ENCODE measurements around the gene IGF1R.

Gene IGF1R

DNA sequence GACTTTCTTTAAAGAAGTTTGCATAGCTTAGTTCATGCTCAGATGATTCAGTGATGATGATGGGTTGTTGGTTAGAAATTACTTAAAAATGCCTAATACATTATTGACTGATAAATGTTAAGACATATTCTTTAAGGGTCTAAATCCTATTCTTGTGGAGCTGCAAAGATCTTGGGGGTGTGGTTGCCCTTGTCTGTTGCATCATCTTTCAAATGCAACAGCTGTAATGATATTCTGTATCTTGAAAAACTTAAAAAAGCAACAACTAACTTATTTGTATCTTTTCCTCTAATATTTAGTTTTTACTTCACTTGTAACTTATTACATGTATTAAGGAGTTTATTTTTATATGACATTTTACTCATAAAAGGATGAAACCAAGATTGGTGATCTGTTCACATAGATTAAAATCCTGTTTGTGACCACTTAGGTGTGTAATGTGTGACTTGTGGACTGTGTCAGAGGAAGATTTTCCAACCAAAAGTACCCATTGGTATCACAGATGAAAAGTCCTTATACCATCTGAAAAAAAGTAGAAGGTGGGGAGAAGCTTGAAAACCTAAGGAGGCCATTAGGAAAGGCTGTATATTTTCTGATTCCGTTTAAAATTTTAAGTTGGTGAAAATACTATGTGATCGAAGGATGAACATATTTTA is 142.8 kb downstream of the IGF1R start:
- DNase-seq (ENCODE audit: low read depth) = no peak
- H3K4me3 ChIP-seq (ENCODE audit: low read length) = no peak overlapping the region
- TF ChIP-seq, protein P1, sequence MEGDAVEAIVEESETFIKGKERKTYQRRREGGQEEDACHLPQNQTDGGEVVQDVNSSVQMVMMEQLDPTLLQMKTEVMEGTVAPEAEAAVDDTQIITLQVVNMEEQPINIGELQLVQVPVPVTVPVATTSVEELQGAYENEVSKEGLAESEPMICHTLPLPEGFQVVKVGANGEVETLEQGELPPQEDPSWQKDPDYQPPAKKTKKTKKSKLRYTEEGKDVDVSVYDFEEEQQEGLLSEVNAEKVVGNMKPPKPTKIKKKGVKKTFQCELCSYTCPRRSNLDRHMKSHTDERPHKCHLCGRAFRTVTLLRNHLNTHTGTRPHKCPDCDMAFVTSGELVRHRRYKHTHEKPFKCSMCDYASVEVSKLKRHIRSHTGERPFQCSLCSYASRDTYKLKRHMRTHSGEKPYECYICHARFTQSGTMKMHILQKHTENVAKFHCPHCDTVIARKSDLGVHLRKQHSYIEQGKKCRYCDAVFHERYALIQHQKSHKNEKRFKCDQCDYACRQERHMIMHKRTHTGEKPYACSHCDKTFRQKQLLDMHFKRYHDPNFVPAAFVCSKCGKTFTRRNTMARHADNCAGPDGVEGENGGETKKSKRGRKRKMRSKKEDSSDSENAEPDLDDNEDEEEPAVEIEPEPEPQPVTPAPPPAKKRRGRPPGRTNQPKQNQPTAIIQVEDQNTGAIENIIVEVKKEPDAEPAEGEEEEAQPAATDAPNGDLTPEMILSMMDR (conservative IDR thresholded peaks at IDR 0.05; ENCODE audit: low read depth, low read length) = no peak

DNA sequence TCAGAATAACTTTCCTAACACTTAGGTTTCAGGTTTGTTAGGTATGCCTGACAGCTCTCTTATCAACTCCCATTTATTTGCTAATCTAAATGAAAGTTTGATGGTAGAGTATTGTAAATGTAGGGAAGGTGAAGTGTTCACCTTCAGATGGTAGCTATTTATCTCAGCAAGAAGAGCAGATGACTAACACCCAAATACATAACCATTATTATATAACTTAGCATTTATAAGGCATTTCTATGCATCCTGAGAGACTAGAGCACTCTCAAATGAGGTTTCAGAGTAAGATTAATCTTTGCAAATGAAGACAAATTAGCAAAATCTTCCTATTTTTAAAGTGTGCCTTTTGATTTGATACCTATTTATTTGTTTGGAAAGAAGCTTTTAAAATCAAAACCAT is 143.8 kb downstream of the IGF1R start:
- no peak overlapping the region for H3K4me3 ChIP-seq (ENCODE audit: low read length)
- TF ChIP-seq, protein P1 (conservative IDR thresholded peaks at IDR 0.05; ENCODE audit: low read depth, low read length) = no peak
- DNase-seq (ENCODE audit: low read depth) = no peak

DNA sequence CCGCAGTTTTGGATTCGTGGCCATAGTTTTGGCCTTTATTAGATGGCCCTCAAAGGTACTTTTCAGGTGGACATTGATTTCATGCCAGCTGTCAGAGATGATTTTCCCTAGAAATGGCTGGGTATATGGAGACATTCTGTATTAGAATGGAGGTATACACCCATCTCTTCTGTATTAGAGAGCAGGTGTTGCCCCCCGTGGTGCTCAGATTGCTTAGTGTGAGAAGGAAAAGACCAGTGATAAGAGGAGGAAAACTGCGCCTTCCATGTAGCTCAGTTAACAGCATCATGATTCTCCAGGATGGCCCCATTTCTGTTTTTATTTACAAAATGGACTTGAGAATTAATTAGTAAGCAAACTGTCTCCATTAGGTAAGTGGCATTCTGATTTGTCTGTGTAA is 145.9 kb downstream of the IGF1R start:
- TF ChIP-seq, protein P1 (conservative IDR thresholded peaks at IDR 0.05; ENCODE audit: low read depth, low read length) = no peak
- no peak for DNase-seq (ENCODE audit: low read depth)
- no peak overlapping the region for H3K4me3 ChIP-seq (ENCODE audit: low read length)

DNA sequence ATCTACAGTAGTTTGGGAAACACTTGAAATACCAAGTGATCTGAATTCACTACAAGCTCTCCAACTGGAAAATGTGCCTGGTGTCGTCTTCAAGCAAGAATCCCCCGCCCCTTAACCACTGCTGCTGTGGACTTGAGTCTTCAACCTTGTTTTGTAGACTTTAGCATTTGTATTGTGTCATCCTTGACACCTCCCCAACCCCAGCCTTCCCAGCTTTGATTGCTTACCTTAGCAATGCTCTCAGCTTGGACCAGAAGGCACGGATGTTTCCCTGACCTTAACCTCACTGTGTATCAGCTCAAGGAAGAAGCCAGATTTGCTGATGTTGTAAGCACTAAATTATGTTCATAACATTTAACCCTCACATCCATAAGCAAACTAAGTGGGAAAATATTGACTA is 146.4 kb downstream of the IGF1R start:
- H3K4me3 ChIP-seq (ENCODE audit: low read length) = no peak overlapping the region
- no peak for DNase-seq (ENCODE audit: low read depth)
- TF ChIP-seq, protein P1 (conservative IDR thresholded peaks at IDR 0.05; ENCODE audit: low read depth, low read length) = no peak

DNA sequence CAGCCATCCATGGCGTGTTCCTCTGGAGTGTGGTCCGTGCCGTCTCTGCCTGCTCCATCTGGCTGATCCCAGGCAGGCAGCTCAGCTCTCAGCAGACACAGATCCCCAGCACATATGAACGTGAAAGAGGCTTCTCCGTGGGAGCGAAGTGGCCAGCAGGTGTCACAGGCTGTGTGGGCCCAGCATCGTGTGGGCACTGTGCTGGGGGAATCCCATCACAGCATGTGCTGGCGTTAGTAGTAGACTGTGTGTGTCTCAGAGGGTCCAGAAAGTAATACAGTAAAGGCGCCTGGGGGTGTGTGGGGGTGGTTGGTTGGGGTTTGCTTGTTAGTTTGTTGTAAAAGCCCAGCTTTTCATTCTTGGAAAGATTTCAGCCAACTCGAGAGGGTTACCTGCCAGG is 147.6 kb downstream of the IGF1R start:
- no peak overlapping the region for H3K4me3 ChIP-seq (ENCODE audit: low read length)
- no peak for DNase-seq (ENCODE audit: low read depth)
- TF ChIP-seq, protein P1 (conservative IDR thresholded peaks at IDR 0.05; ENCODE audit: low read depth, low read length) = no peak

DNA sequence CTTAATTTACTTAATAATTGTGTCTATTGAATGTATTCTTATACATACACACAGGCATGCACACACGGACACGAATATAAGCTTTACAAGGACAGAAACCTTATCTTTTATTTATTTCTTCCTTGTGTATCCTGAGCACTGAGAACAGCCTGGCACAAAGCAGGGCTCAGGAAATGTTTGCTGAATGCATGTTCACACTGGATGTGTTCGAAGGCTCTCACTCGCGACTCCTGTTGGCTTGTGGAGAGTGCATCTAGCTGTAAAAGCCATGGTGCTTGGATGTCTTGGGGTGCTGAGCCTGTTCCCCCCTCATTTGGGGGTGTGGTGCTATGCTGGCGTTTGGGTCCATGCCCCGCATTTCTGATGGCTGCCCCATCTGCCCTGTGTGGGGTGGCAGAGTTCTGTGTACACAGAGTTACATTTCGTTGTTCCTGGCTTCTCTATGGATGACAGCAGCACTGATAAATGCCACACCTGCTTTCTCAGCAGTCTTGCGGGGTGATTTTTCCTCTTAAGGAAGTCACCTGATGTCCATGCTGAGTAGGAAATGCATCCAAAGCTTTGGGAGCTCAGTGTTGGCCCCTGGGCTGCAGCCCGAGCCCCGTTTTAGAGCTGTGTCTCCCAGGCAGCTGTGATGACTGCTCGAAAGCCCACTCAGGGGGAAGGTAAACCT is 148.5 kb downstream of the IGF1R start:
- TF ChIP-seq, protein P1 (conservative IDR thresholded peaks at IDR 0.05; ENCODE audit: low read depth, low read length) = no peak
- DNase-seq (ENCODE audit: low read depth) = no peak
- no peak overlapping the region for H3K4me3 ChIP-seq (ENCODE audit: low read length)

DNA sequence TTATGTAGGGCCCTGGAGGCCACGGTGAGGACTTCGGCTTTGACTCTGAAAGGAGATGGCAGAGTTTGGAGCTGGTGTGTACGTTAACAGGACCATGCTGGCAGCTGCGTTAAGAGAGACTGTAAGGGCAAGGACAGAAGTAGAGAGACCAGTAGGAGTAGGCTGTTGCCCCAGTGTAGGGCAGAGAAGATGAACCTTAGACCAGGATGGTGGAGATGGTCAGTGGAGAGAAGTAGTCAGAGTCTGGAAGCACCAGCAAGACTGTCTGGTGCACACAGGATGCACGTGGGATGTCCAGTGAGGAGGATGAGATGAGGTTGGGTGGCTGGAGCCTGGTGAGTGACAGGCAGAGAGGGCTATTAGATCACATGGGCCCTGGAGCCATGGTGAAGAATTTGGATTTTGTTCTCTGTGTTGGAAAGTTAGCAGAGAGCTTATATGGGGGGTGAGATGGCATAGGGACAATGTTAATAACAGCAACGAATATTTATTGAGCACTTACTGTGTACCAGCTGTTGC is 150.1 kb downstream of the IGF1R start:
- H3K4me3 ChIP-seq (ENCODE audit: low read length) = no peak overlapping the region
- DNase-seq (ENCODE audit: low read depth) = no peak
- TF ChIP-seq, protein P1 (conservative IDR thresholded peaks at IDR 0.05; ENCODE audit: low read depth, low read length) = no peak
